Sigmoid colon (tissue), 4 donors: Measurements from ENCODE around the gene AHI1.

Experiments used
- CTCF ChIP-seq, 4 experiments: fragments of 450-650 bp in 3 of 4; fragments of 200-600 bp in 1 of 4; IDR thresholded peaks; one replicate each; pipeline ENCODE4 v1.5.1; 2016 to 2019; ENCODE audit warnings: antibody characterized with exemption in 4 of 4, mild to moderate bottlenecking in 3 of 4, moderate library complexity in 2 of 4
- POLR2A ChIP-seq, 2 donors: fragments of 450-650 bp; IDR thresholded peaks; one replicate each; pipeline ENCODE4 v1.6.1; 2016; ENCODE audit warnings: antibody characterized with exemption in 2 of 2, mild to moderate bottlenecking in 2 of 2, moderate library complexity in 2 of 2
- POLR2AphosphoS5 ChIP-seq, 4 donors: sonication (generic); formaldehyde crosslinking; IDR thresholded peaks; one replicate each; pipeline ENCODE4 v1.6.1; 2017; ENCODE audit warnings: antibody characterized with exemption in 4 of 4

- no peak for TF ChIP-seq POLR2A (IDR thresholded peaks at IDR 0.05)
- no peak for TF ChIP-seq POLR2AphosphoS5 (IDR thresholded peaks at IDR 0.05)
- TF ChIP-seq CTCF (IDR thresholded peaks at IDR 0.05) = no peak
These were observed 226.6 kb downstream of the AHI1 start for GRCh38 chr6:135270676-135271536.
